ENCODE measurements around the gene SEC22B.
A peak's percentile ranks its signal among the peaks of the same experiment; 100 is the strongest.
"Not testable (repeated sequence)": the region's sequence is repeated elsewhere in the genome, so short reads cannot be mapped to it uniquely, and the experiment has no call there.

SEC22B gene

DNA sequence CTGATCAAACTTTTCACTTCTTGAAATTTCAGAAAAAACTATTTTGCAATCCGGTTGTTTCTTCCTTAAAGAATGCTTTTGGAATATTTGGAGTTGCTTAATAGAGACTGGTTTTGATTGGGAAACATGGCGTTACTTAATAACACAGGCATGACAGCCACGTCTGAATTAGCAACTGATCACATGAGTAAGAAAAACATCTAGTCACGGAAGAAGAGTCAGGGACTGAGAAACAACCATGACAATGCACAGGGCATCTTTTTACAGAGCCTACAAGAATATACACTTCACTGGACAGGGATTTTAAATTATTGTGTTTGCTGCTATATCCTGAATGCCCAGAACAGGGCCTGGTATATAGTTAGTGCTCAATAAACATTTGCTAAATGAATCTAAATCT is 18.2 kb downstream of the SEC22B start:
- FAIRE-seq; DNase-seq (ENCODE audit: insufficient read length, low spot score): not testable (repeated sequence)

DNA sequence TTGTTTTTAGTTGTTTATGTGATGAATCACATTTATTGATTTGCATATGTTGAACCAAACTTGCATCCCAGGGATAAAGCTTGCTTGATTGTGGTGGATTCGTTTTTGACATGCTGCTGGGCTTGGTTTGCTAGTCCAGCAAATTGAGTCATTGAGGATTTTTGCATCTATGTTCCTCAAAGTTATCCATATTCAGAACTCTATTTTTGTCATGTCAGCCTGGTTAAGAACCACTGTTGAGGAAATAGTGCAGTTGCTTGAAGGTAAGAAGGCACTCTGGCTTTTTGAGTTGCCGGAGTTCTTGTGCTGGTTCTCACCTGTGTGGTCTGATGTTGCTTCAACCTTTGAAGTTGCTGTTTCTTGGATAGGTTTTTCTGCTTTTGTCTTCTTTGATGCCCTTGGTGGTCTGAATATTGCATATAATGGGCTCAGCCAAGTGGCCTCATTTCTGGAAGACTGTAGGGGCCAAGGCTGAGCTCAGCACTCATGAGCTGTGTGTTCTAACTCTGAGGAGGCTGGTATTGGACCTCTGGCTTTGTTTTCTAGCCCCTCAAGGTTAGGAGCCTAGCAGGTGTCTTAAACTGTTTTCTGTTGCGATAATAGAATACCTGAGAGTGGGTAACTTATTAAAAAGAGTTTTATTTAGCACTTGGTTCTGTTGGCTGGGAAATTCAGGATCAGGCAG is 26.0 kb downstream of the SEC22B start:
- DNase-seq (ENCODE audit: insufficient read length, low spot score); FAIRE-seq: not testable (repeated sequence)

DNA sequence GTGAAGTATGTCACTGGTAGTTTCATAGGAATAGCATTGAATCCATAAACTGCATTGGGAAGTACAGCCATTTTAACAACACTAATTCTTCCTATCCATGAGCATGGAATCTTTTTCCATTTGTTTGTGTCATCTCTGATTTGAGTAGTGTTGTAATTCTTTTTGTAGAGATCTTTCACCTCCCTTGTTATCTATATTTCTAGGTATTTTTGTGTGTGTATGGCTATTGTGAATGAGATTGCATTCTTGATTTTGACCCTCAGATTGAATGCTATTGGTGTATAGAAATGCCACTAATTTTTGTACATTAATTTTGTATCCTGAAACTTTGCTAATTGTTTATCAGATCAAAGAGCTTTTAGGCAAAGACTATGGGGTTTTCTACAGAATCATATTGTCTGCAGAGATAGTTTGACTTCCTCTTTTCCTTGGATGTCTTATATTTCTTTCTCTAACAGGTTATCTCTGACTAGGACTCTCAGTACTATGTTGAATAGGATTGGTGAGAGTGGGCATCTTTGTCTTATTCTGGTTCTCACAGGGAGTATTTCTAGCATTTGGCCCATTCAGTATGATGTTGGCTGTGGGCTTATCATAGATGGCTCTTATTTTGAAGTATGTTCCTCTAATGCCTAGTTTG is 26.8 kb downstream of the SEC22B start:
- FAIRE-seq; DNase-seq (ENCODE audit: insufficient read length, low spot score): not testable (repeated sequence)

DNA sequence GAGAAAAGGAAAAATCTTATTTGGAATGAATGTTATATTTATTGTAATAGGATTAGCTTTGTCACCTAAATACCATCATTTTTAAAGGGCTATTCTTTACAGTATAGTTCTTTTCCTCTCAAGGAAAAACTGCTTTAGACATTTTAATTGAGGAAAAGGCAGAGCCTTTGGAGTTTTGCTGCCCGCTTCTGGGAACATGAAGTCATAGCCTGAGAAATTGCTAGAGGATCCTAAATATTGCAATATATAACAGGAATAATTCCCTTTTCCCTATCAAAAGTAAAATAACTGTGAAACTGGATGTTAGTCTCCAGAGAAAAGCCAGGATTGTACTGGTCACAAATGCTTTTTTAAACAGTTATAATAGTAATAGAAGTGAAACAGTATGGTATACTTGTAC is 30.5 kb downstream of the SEC22B start:
- not testable (repeated sequence) for FAIRE-seq; DNase-seq (ENCODE audit: insufficient read length, low spot score)

DNA sequence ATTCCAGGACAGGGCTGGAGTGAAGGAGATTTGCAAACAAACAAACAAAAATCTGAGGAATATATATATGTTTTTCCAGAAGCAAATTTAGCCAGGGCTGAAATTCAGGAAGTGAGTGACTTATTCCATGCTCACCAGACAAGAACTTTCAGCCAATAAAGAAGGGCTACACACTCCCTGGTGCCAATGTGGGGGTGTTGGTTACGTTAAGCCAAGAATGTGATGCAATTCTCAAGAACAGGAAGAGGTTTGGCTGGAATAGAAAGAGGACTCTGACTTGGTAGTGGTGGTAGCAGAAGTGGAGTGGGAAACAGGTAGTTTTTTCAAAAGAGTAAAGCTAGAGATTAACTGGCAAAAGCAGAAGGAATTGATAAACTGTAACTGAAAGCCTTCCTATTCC is 31.7 kb downstream of the SEC22B start:
- DNase-seq (ENCODE audit: insufficient read length, low spot score); FAIRE-seq: not testable (repeated sequence)

DNA sequence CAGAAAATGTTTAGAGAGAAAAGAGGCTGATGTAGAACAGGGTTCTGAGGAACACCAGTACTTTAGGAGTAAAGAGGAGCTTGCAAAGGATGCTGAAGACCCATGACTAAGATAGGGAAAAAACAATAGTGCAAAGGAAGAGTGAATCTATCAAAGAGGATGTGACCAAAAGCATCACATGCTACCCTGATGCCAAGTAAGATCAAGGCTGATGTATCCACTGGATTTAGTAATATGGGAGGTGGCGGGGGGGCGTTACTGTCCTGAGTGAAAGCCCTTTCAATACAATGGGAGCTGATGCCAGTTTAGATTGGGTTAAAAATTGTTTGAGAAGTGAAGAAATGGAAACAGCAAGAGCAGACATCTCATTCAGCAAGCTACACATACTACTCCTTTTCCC is 32.2 kb downstream of the SEC22B start:
- FAIRE-seq; DNase-seq (ENCODE audit: insufficient read length, low spot score): not testable (repeated sequence)

DNA sequence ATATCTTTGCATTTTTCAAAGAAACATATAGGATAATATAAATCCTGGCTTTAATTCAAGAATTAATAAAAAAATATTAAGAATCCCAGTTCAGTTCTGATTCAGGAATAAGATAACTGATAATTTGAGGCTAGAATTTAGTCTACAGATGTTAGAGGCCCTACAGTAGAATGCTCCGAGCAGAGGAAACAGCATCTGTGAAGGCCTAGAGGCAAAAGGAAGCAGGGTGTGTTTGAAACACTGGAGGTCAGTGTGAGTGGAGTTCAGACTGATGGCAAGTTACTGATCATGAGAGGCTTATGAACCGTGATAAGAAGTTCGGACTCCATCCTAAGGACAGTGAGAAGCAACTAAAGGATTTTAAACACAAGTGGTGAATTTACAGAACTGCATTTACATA is 33.0 kb downstream of the SEC22B start:
- peak; percentile 71 for FAIRE-seq
- not testable (repeated sequence) for DNase-seq (ENCODE audit: insufficient read length, low spot score)

DNA sequence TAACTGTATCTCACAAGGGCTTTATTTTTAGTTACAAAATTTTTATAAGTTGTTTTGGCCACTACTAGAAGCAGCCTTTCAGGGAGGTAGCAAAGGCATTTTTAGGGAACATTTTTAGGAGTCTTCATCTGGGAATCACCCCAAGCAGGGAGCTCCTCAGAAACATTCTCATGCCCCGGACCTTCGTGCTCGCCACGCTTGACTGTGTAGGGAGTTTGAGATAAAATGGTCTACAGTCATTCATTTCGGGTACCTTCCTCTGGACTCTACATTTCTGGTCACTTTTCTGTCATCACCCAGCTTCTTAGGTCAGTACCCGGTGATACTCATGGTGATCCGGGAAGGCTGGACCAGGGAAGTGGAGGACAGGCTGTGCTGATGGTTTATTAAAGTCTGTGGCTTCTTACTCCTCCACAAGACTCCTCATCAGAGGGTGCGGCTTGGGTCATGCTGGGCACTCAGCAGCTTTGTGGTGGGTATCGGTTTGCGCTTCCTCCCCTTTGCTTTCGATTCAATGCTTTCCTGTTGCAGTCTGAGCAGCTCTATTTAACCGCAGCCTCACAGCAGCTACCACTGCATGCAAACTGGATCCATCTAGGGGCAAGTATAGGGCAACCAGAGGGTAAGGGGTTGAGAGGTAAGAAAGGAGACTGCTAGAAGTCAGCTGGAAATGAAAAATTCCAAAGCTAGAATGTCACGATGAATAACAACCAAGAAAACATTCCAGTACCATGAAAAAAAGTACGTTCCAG is 33.6 kb downstream of the SEC22B start:
- not testable (repeated sequence) for DNase-seq (ENCODE audit: insufficient read length, low spot score)
- TF ChIP-seq SPI1 (IDR thresholded peaks at IDR 0.05; ENCODE audit: low read depth, low read length) = peak; percentile 72
- peak; percentile 97 for FAIRE-seq

DNA sequence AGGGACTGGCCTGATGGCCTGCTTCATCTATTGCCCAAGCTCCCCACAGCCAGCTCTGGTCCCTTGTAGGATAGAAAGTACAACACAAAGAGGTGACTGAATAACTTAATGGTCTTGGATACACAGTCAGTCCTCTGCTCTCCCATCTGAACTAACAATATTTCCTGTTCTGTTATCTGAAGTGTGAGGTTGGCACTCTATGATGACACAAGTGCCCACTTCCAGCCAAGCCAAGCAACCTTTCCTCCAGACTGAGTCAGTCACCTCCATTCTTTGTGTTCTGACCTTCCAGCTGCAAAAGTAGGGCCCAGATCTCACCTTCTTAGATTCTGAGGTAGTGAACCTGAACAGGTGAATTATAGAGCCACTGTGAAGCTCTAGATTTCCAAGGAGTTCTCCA is 34.5 kb downstream of the SEC22B start:
- not testable (repeated sequence) for DNase-seq (ENCODE audit: insufficient read length, low spot score)
- FAIRE-seq = peak; percentile 59

DNA sequence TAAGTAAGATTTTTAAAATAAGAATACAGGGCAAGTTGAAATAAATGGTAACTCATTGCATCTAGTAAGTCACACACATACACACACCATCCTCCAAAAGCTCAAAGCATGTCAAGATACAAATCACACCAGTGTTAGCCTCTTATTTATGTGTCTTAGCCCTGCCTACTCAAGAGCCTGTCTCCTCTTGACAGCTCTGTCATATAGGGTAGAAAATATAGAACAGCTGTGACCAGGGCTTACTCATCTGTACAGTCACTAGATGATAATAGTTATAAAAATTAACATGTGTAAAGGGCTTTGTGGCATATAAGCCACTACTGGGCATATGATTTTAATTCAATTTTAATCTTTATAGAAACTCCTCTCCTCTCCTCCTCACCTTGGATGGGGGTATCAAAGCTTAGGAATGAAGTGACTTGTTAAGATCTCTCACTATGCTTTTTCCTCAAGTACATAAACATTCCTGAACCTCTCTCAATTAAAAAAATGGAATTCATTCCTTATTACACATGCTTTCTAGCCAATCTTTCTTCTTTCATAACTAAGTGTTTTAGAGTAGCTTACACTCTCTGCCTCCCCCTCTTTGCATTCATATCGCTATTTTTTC is 35.6 kb downstream of the SEC22B start:
- not testable (repeated sequence) for FAIRE-seq

DNA sequence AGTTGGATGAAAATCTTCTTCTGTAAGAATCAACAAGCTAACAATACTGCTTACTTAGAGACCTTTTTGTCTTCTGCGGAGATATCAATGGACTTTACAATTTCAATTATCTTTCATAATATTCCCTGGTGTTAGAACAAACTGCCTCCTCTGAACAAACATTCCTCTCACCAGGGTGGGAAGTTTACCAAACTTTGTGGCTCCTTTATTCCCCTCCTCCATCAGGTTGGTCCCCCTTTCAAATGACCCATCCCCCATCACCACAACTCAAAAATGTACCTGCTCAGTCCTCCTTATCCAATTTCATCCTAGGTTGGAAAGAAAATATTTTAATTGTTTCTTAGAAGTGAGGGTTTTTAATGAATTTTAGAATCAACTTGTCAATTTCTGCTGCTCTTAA is 40.2 kb downstream of the SEC22B start:
- not testable (repeated sequence) for DNase-seq (ENCODE audit: insufficient read length, low spot score); FAIRE-seq

More for the DNA sequence above, 35.6 kb downstream of the SEC22B start:
- DNase-seq (ENCODE audit: insufficient read length, low spot score) = not testable (repeated sequence)

DNA sequence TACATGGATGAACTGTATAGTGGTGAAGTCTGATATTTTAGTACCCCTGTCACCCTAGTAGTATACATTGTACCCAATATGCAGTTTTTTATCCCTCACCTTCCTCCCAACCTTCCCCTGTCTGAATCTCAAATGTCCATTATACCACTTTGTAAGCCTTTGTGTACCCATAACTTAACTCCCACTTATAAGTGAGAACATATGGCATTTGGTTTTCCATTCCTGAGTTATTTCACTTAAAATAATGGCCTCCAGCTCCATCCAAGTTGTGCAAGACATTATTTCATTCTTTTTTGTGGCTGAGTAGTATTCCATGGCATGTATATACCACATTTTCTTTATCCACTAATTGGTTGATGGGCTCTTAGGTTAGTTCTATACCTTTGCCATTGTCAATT is 42.4 kb downstream of the SEC22B start:
- FAIRE-seq = not testable (repeated sequence)

DNA sequence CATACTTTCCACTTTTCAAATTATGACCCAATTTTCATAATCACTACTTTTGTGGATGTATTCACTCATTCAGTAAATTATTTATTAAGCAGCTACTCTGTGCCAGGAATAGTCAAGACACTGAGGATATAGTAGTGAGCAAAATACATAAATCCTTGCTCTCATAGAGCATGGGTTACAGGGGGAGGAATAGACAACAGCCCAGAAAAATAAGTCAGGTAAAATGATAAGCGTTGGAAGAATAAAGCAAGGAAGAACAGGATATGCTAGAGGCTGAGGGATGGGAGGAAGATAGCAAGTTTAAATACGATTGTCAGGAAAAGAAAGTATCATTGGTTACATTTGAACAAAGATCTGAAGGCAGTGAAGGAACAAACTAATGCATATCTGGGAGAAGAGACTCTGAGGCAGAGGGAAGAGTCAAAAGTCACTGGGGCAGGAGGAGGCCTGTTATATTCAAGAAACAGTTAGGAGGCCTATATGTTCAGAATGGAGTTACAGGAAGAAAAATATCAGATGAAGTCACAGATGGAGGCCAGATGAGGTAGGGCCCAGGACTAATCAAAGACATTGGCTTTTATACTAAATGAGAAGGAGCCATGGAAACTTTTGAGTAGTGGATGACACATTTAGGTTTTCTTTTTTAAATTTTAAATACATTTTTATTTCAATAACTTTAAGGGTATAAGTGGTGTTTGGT is 42.9 kb downstream of the SEC22B start:
- no peak for DNase-seq (ENCODE audit: insufficient read length, low spot score)
- no peak for TF ChIP-seq SPI1 (IDR thresholded peaks at IDR 0.05; ENCODE audit: low read depth, low read length)
- no peak for TF ChIP-seq POLR2AphosphoS5 (IDR thresholded peaks at IDR 0.05; ENCODE audit: low read depth, low read length)
- no peak for TF ChIP-seq PAX5 (IDR thresholded peaks at IDR 0.05; ENCODE audit: insufficient read depth, low read length, severe bottlenecking)
- no peak for TF ChIP-seq POU2F2 (IDR thresholded peaks at IDR 0.05; ENCODE audit: low read depth, low read length)
- TF ChIP-seq TAF1 (IDR thresholded peaks at IDR 0.05; ENCODE audit: low read depth, low read length) = no peak
- TF ChIP-seq POLR2A (IDR thresholded peaks at IDR 0.05; ENCODE audit: low read depth, low read length) = no peak

More for the DNA sequence above, 42.4 kb downstream of the SEC22B start:
- not testable (repeated sequence) for DNase-seq (ENCODE audit: insufficient read length, low spot score)

DNA sequence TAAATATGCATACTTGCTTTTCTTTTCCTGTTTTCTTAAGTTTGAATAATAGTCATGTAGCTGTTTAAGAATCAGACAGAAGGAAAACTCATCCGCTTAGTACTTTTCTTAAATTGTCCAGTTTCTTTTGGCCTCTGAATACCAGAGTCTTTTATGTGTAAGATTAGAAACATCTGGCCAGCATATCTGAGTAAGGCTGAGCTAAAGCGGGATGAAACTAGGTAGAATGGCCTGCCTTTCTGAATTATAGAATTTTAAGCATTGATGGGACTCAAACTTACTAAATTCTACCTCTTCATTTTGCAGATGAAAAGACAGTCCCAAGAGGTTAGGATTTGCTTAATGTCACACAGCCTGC is 43.9 kb downstream of the SEC22B start:
- FAIRE-seq; DNase-seq (ENCODE audit: insufficient read length, low spot score): not testable (repeated sequence)

More for the DNA sequence above, 42.9 kb downstream of the SEC22B start:
- no peak for FAIRE-seq

DNA sequence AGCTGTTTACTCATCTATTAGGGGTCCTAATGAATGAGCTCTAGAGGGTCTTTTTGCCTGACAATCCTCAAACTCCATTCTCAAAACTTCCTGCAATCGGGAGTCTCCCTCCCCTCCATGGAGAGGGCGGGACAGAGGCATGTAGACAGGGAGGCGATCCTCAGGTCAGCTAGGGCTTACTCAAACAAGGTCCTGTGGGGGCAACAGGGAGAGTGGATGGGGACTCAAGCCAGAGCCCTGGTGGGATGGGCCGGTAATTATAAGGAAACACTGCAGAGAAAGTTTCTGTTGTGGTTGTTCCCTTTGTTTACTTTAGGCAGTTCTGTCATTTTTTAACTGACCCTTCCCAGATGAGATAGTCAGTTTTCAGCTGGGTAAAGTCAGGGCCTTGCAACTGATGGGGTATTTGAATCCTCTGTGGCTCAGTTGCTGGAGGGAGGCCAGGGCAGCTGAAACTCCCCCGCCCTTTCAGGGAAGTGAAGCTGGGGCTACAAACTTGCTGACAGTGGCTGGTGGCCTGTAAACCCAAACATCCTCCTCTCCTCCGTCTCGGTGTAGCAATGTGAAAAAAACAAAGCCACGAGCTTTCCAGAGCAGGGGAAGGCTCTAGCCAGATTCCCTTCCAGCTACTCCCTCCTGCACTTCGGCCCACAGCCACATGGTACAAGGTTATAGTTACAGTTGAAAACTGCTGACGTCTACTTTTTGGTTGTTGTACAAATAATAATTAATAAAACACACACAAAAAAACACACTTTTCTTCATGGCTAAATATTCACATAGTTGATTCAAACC is 44.5 kb downstream of the SEC22B start:
- peak; percentile 92 for FAIRE-seq
- not testable (repeated sequence) for DNase-seq (ENCODE audit: insufficient read length, low spot score)

DNA sequence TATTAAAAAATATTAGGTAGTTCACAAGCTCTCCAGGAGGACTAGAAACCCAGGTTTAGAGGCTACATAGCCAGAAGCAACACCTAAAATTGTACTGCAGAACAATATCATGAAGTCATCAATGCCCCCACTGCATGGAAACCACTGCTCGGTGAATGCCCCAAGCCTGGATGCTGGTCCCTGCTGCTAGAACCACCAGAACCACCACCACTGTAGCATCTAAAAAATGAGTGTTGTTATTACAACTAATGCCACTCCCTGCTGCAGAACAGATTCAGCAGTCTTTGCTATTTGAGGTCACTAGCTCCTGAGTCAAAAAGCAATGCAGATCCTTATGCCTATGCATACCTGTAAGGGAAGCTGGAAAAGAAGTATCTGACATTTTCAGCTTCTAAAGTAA is 48.4 kb downstream of the SEC22B start:
- DNase-seq (ENCODE audit: insufficient read length, low spot score); FAIRE-seq: not testable (repeated sequence)

DNA sequence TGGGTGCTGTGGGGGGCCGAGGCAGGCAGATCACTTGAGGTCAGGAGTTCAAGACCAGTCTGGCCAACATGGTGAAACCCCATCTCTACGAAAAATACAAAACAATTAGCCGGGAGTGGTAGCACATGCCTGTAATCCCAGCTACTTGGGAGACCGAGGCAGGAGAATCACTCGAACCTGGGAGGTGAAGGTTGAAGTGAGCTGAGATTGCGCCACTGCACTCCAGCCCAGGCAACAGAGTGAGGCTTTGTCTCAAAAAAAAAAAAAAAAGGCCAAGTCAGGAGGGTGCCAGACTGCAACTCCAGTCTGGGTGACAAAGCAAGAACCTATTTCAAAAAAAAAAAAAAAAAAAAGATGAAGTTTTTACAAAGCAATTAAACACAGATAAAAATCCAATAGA is 50.1 kb downstream of the SEC22B start:
- not testable (repeated sequence) for FAIRE-seq; DNase-seq (ENCODE audit: insufficient read length, low spot score)

All from GM12891 (cell line).